NCI-H1048 (cell line): ENCODE data around the gene FTSJ1.
"Not testable (repeated sequence)": the region's sequence is repeated elsewhere in the genome, so short reads cannot be mapped to it uniquely, and the experiment has no call there.

Source experiments
- DNase-seq: peaks from one replicate; lab custom pipeline; 2025; lab: John Stamatoyannopoulos, UW

The FTSJ1 gene, protein sequence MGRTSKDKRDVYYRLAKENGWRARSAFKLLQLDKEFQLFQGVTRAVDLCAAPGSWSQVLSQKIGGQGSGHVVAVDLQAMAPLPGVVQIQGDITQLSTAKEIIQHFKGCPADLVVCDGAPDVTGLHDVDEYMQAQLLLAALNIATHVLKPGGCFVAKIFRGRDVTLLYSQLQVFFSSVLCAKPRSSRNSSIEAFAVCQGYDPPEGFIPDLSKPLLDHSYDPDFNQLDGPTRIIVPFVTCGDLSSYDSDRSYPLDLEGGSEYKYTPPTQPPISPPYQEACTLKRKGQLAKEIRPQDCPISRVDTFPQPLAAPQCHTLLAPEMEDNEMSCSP

DNA sequence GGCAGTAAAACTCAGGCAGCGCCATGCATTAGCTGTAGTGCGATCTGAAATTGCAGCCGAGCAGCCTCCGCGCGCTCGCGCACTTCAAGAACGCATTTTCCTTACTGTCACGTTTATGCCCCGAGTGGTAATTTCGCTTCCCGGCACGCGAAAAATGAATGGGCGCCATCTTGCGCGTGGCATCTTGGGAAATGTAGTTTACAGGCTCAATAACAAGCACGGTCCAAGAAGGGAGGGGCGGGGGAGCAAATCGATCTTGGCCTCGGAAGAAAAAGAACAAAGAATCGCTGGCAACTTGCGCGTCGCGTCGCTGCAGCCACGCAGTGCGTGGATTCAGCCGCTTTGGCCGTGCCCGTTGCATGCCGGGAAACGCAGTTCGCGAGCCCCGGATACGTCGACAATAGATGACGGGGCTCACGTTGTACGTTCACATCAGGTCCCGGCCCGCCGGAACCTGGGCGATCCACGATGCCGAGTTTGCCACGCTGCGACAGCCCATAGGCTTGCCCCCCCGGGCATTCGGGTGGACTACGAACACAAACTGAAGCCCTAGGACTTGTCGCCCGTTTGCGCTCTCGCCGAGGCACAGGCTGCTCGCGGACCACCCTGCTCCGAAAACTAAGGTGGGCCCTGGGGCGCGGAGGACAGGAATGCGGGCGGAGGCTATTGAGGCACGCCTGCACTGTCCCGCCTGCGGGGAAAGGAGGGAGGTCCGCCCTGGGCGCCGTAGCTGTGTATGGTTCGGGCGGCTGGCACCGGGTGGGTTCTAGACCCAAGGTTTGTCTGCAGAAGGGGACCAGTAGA, at the start of gene FTSJ1:
TSS of gene FTSJ1 (plus strand) at position 426 of the 804 bp plus-strand sequence. CDS start 1,849 bp downstream, outside the sequence.
- DNase-seq: peak; percentile 60

DNA sequence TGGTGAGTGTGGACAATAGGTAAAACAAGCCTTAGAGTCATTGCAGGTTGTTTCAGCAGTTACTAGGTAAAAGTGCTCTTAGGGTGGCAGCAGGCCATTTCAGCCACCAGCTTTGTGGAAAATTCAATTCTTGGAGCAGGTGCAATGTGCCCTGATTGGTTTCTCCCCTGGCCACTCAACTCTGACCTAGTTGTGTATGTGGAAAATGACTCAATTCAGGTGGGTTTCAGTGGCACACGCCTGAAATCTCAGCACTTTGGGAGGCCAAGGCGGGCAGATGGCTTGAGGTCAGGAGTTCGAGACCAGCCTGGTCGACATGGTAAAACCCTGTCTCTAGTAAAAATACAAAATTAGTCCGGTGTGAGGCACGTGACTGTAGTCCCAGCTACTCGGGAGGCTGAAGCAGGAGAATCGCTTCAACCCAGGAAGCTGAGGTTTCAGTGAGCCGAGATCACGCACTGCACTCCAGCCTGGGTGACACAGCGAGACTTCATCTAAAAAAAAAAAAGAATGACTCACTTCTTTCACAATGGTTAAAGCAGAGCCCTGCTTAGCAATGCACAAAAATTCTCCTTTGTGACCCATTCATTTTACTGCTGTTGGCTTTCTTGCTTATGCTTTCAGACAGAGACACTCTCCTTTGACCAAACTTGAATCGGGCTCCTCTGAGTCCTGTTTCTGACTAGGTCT, 48.8 kb upstream of the FTSJ1 start:
- DNase-seq: not testable (repeated sequence)

DNA sequence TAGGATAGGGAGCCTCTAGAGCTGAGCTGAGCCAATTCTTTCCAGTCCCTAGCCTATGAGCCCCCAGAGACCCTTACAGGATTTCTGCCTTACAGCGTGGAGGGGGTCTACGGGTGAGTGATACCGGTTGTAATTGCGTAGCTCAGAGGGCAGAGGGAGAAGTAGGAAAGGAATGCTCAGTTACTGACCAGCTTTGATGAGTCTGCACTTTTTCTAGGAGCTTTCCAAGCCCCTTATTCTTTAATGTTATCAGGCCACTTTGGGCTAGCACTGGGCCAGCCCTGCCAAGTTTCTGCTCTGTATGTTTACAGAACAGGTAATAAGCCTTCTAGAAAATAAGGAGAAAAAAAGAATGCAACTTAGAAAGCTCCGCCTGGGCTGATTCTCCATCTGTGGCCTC, 46.4 kb upstream of the FTSJ1 start:
- DNase-seq: not testable (repeated sequence)

DNA sequence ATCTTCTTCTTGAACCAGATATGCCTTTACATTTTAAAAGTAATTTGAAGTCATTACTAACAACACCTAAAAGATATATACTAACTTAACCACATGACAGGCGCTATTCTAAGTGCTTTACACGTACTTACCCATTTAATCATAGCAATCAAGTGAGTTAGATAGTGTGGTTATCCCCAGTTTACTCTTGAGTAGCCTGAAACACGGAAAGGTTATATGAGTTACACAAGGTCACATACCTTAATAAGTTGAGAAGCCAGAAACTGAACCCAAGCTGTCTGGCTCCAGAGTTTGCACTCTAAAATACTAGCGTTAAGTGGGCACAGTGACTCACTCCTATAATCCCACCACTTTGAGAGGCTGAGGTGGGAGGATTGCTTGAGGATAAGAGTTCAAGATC, 45.8 kb upstream of the FTSJ1 start:
- not testable (repeated sequence) for DNase-seq

DNA sequence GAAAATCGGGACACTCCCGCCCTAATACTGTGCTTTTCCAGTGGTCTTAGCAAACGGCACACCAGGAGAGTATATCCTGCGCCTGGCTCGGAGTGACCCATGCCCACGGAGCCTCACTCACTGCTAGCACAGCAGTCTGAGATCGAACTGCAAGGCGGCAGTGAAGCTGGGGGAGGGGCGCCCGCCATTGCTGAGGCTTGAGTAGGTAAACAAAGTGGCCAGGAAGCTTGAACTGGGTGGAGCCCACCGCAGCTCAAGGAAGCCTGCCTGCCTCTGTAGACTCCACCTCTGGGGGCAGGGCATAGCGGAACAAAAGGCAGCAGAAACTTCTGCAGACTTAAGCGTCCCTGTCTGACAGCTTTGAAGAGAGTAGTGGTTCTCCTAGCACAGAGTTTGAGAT, 42.3 kb upstream of the FTSJ1 start:
- not testable (repeated sequence) for DNase-seq

DNA sequence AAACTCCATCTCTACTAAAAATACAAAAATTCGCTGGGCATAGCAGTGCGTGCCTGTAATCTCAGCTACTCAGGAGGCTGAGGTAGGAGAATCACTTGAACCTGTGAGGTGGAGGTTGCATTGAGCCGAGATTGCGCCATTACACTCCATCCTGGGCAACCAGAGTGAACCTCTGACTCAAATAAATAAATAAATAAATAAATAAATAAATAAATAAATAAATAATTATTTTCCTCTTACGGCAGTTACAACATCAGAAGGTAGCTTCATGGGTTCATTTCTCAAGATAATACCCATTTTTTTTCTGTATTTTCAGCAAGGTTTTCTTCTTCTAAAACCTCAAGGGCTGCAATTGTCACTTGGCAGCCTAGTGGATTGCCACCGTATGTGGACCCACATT, 28.8 kb upstream of the FTSJ1 start:
- DNase-seq: not testable (repeated sequence)

DNA sequence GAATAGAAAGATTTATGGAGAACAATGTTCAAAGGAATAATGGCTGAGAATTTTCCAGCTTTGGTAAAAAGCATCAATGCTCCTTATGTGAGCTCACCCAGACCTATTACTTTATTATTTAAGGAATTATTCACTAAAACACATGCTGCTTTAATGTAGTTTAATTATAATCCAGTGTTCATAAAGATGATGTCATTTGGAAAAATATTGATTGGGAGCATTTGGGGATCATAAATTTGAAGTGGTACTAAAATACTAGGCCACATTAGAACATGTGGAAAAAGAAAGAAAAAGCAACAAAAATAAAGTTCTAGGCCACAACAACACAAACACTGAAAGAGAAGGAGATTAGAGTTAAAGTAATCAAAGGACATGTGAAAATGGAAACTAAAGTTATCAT, 25.9 kb upstream of the FTSJ1 start:
- no peak for DNase-seq

- no peak for DNase-seq
Observed at GRCh38 chrX:48451708-48452107, 24.3 kb upstream of the FTSJ1 start.

GRCh38 chrX:48456628-48457331, 19.2 kb upstream of the FTSJ1 start:
- no peak for DNase-seq

DNA sequence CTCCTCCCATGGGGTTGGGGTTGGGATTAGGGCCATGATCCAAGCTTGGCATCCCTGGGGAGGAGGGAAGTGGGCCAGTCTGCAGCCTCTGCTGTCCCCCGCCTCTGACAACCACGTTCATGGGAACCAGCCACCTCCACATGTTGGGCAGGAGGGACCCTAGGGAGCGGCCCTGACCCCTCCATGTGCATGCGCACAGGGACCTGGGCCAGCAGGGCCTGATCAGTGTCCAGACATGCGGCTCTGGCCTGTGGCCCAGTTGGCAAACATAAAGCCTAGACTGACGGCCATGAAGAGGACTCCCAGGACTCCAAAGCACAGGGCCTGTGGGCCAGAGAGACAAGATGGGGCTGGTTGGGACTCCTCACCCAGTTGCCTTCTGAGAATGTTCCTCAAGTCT, 17.3 kb upstream of the FTSJ1 start:
- DNase-seq: no peak

- no peak for DNase-seq
Observed at GRCh38 chrX:48459483-48459882, 16.5 kb upstream of the FTSJ1 start.

DNA sequence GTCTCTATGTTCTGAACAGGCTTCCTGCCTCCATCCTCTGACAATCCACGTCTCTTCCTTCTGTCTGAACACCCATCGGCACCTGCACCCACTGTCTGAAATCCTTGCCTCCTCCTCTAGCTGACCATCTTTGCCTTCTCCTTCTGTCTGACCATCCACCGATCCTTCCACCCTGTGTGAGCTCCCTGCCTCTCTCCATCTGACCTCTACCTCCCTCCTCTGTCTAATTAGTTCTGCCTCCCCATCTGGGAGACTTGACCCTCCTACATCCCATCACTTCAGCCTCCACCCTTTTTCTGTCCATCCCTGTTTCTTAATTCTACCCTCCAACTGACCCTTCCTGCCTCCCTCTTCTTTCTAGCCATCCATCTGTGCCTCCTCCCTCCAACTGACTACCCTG, 16.0 kb upstream of the FTSJ1 start:
- DNase-seq: no peak

- no peak for DNase-seq
Observed at GRCh38 chrX:48460606-48461005, 15.4 kb upstream of the FTSJ1 start.

- DNase-seq: no peak
Observed at GRCh38 chrX:48461830-48462229, 14.2 kb upstream of the FTSJ1 start.

- no peak for DNase-seq
Observed at GRCh38 chrX:48465336-48465933, 10.6 kb upstream of the FTSJ1 start.

- DNase-seq: no peak
Observed at GRCh38 chrX:48466696-48467095, 9.3 kb upstream of the FTSJ1 start.

GRCh38 chrX:48467281-48467761, 8.7 kb upstream of the FTSJ1 start:
- DNase-seq: no peak

DNA sequence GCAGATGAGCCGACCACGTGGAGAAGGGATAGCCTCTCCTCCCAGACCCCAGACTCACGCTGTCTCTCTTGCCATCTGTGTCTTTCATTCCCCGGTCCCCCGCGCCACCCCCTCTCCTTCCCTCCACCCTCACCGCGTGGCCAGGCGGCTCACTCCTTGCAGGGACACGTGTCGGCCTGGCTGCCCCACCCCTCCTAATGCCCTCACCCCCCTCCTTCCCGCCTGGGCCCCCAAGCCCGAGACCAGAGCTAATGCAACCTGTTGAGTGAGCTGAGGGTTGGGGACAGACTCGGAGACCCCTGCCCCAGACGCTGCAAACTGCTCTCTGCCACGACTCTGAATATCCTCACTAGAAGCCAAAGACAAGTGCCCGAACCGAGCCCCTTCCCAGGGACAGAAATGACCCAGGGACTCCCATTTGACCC, 7.7 kb upstream of the FTSJ1 start:
- DNase-seq: no peak

- no peak for DNase-seq
Observed at GRCh38 chrX:48468693-48469691, 7.0 kb upstream of the FTSJ1 start.
